Kasumi-1 (cell line): ENCODE measurements around the gene SLC16A12.

Experiments
- DNase-seq, 2 experiments: peaks; one replicate each; lab custom pipeline; 2025; lab: John Stamatoyannopoulos, UW

Gene SLC16A12

GRCh38 chr10:89390476-89391225 is 144.7 kb downstream of the SLC16A12 start:
- no peak for DNase-seq

DNA sequence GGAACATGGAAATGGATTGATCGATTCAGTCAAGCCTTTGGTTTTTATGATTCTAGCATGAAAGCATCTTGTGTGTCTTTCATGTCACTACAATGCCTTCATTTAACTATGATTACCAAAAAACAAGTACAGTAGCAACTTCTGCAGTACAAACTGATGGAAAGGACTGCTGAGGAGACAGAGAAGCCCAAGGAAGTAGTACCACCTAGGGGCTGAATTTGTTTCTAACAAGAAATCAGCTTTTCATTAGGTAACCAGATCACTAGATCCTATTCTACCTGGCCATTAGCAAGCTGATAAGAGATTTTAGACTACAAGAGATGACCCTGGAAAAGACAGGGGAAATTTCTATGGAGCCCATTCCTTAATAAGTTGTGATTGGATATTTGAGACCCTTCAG is 146.1 kb downstream of the SLC16A12 start:
- DNase-seq, result peak; percentile 57 to 69

DNA sequence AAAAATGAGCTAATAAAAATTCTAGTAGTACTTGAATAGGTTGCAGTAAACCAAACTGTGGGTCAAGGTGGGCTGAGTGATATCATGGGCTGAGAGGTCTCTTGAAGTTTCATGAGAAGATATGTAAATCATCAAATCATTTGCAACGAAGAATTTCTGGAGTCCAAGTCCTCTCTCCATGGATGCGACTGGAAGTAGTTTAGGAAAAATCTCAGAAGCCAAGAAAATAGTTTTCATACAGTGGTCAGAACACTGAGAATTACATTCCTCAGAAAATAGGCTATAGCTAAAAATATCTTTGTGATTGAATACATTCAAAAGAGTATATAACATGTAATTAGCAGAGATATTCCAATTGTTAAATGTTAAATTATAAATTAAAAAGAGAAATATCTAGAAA is 146.6 kb downstream of the SLC16A12 start:
- no peak for DNase-seq

- peak; percentile 94 for DNase-seq
Observed at GRCh38 chr10:89384474-89385340, 150.7 kb downstream of the SLC16A12 start.

DNA sequence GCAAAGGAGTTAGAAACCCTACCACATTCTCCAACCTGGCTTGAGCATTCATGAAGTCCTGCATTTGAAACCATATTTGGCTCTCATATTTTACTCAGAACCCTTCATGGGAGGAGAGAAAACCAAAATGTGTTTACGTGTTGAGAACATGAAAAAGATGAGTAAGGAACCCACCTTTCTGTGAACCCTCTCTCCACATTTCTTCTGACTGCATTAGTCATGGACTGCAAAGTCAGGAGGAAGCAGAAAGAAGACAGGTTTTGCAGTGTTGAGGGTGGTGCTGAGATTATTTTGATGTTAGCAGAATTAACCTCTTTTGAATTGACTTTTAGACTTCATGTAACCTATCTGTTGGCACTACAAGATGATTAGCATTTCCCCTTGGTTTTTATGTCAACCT is 152.6 kb downstream of the SLC16A12 start:
- DNase-seq, result no peak
